Smooth muscle cell of the brain vasculature (primary cell): ENCODE results near the gene FCRL3.
"Not testable (repeated sequence)": the region's sequence is repeated elsewhere in the genome, so short reads cannot be mapped to it uniquely, and the experiment has no call there.

ENCODE experiments used
- DNase-seq: peaks from one replicate; pipeline ENCODE4 v3.0.0-alpha.2; 2012; ENCODE audit warnings: low read depth, low spot score

Gene FCRL3

GRCh38 chr1:157700732-157701131, at the start of gene FCRL3:
FCRL3 (minus strand) TSS chr1:157700769; CDS start chr1:157700489, 280 bp downstream.
- DNase-seq = no peak

- DNase-seq = no peak
Observed at GRCh38 chr1:157748262-157748817, 47.8 kb upstream of the FCRL3 start.

- DNase-seq = no peak
Observed at GRCh38 chr1:157739229-157739901, 38.8 kb upstream of the FCRL3 start.

GRCh38 chr1:157735991-157736390, 35.4 kb upstream of the FCRL3 start:
- DNase-seq = not testable (repeated sequence)

- DNase-seq = no peak
Observed at GRCh38 chr1:157734321-157734720, 33.8 kb upstream of the FCRL3 start.

- DNase-seq = no peak
Observed at GRCh38 chr1:157732755-157733154, 32.2 kb upstream of the FCRL3 start.

GRCh38 chr1:157725221-157725577, 24.6 kb upstream of the FCRL3 start:
- DNase-seq = no peak

- DNase-seq = no peak
Observed at GRCh38 chr1:157724537-157725220, 24.1 kb upstream of the FCRL3 start.

GRCh38 chr1:157723157-157723556, 22.6 kb upstream of the FCRL3 start:
- no peak for DNase-seq

GRCh38 chr1:157721985-157722384, 21.4 kb upstream of the FCRL3 start:
- DNase-seq = no peak

GRCh38 chr1:157715736-157716135, 15.2 kb upstream of the FCRL3 start:
- no peak for DNase-seq

GRCh38 chr1:157711802-157712201, 11.2 kb upstream of the FCRL3 start:
- DNase-seq = no peak

- DNase-seq = no peak
Observed at GRCh38 chr1:157704878-157705277, 4.3 kb upstream of the FCRL3 start.

- DNase-seq = no peak
Observed at GRCh38 chr1:157703981-157704380, 3.4 kb upstream of the FCRL3 start.

- DNase-seq = no peak
Observed at GRCh38 chr1:157702308-157702825, 1.8 kb upstream of the FCRL3 start.

GRCh38 chr1:157700305-157700704, 264 bp downstream of the FCRL3 start:
- DNase-seq = no peak

- no peak for DNase-seq
Observed at GRCh38 chr1:157697781-157698569, 2.6 kb downstream of the FCRL3 start.

GRCh38 chr1:157696966-157697628, 3.5 kb downstream of the FCRL3 start:
- no peak for DNase-seq

- no peak for DNase-seq
Observed at GRCh38 chr1:157695417-157695816, 5.2 kb downstream of the FCRL3 start.

GRCh38 chr1:157691285-157691920, 9.2 kb downstream of the FCRL3 start:
- no peak for DNase-seq
